OCI-LY1 (cell line): ENCODE data around the gene SHKBP1.

Source experiments
- H2AFZ ChIP-seq: fragments of 200-600 bp; sonication (generic), shearing (Covaris generic); 2 replicates; pipeline ENCODE4 v1.6.0; 2014; ENCODE audit warnings: antibody characterized with exemption, mild to moderate bottlenecking, low read length
- H3F3A ChIP-seq: fragments of 200-600 bp; sonication (generic), shearing (Covaris generic); 2 replicates; pipeline ENCODE4 v1.6.0; 2014; ENCODE audit warnings: mild to moderate bottlenecking, antibody characterized with exemption, low read length, moderate library complexity; ENCODE audit not compliant: insufficient read depth
- H3K27ac ChIP-seq: fragments of 200-600 bp; sonication (generic); 2 replicates; pipeline ENCODE4 v1.5.1; 2014; ENCODE audit warnings: low read length, mixed run types, mild to moderate bottlenecking, low read depth; ENCODE audit not compliant: poor library complexity, severe bottlenecking
- H3K27me3 ChIP-seq: fragments of 200-600 bp; sonication (generic); 2 replicates; pipeline ENCODE4 v1.6.0; 2014; ENCODE audit warnings: antibody characterized with exemption, mild to moderate bottlenecking, low read length, moderate library complexity; ENCODE audit not compliant: insufficient read depth
- H3K36me3 ChIP-seq: fragments of 200-600 bp; sonication (generic); 2 replicates; pipeline ENCODE4 v1.6.1; 2014; ENCODE audit warnings: mild to moderate bottlenecking, antibody characterized with exemption, low read length, moderate library complexity, mixed read lengths; ENCODE audit not compliant: insufficient read depth
- H3K4me1 ChIP-seq: fragments of 200-600 bp; sonication (generic); 2 replicates; pipeline ENCODE4 v1.5.1; 2014; ENCODE audit warnings: mild to moderate bottlenecking, low read length, moderate library complexity; ENCODE audit not compliant: insufficient read depth, severe bottlenecking
- H3K4me2 ChIP-seq: fragments of 200-600 bp; sonication (generic), shearing (Covaris generic); 2 replicates; pipeline ENCODE4 v1.6.1; 2014; ENCODE audit warnings: low read length
- H3K4me3 ChIP-seq: fragments of 200-600 bp; sonication (generic); 2 replicates; pipeline ENCODE4 v1.5.1; 2014; ENCODE audit warnings: low read length, low read depth, mild to moderate bottlenecking, mixed read lengths; ENCODE audit not compliant: poor library complexity, severe bottlenecking
- H3K79me2 ChIP-seq: fragments of 200-600 bp; shearing (Covaris generic); 2 replicates; pipeline ENCODE4 v1.6.1; 2016; ENCODE audit warnings: mixed run types, low read length, mixed read lengths; ENCODE audit not compliant: insufficient read depth
- H3K9ac ChIP-seq: fragments of 200-600 bp; sonication (generic), shearing (Covaris generic); 2 replicates; pipeline ENCODE4 v1.6.1; 2014; ENCODE audit warnings: mild to moderate bottlenecking, low read length, mixed read lengths
- H3K9me2 ChIP-seq: fragments of 200-600 bp; sonication (generic), shearing (Covaris generic); 2 replicates; pipeline ENCODE4 v1.6.1; 2014; ENCODE audit warnings: low read depth, mild to moderate bottlenecking, low read length, mixed read lengths
- H3K9me3 ChIP-seq: fragments of 200-600 bp; shearing (Covaris generic); 2 replicates; pipeline ENCODE4 v1.6.1; 2014; ENCODE audit warnings: low read length, mixed read lengths
- H4K20me1 ChIP-seq: fragments of 200-600 bp; sonication (generic), shearing (Covaris generic); 2 replicates; pipeline ENCODE4 v1.6.0; 2016; ENCODE audit warnings: mild to moderate bottlenecking, low read length; ENCODE audit not compliant: insufficient read depth
- EZH2 ChIP-seq: fragments of 200-600 bp; sonication (generic), shearing (Covaris generic); IDR thresholded peaks from 2 replicates; pipeline ENCODE4 v1.8.0; 2017; ENCODE audit warnings: borderline replicate concordance, mixed run types, mild to moderate bottlenecking, antibody characterized with exemption, low read length, moderate library complexity, mixed read lengths
- TF ChIP-seq, protein P1 (sequence below): fragments of 200-600 bp; sonication (generic), shearing (Covaris generic); IDR thresholded peaks from 2 replicates; pipeline ENCODE4 v1.5.1; 2017; ENCODE audit warnings: mild to moderate bottlenecking, antibody characterized with exemption, low read length, moderate library complexity, mixed read lengths

Gene SHKBP1

DNA sequence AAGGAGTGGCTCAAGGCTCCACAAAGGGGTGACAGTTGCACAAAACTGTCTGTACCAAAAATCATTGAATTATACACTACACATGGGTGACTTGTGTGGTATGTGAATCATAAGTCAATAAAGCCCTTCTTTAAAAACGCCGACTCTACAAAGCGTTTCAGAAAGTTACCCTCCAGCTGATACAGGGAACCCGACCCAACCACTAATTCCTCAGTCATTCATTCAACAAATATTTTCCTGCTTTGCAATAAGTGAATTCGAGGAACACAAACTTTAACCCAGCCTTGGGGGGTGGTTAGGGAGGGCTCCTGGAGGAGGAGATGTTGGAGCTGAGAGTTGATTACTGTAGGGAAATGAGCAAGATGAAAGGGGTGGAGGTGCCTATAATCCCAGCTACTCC, 56.5 kb downstream of the SHKBP1 start:
- peaks cover 8% of the 10 kb centered on the region for H3K36me3 ChIP-seq
- no peak overlapping the region for H2AFZ ChIP-seq
- no peaks in the 10 kb centered on the region for H3F3A ChIP-seq
- no peaks in the 10 kb centered on the region for H3K9me2 ChIP-seq
- no peak overlapping the region for H3K4me3 ChIP-seq
- no peak overlapping the region for H3K9ac ChIP-seq
- no peak for TF ChIP-seq EZH2
- TF ChIP-seq, protein P1, sequence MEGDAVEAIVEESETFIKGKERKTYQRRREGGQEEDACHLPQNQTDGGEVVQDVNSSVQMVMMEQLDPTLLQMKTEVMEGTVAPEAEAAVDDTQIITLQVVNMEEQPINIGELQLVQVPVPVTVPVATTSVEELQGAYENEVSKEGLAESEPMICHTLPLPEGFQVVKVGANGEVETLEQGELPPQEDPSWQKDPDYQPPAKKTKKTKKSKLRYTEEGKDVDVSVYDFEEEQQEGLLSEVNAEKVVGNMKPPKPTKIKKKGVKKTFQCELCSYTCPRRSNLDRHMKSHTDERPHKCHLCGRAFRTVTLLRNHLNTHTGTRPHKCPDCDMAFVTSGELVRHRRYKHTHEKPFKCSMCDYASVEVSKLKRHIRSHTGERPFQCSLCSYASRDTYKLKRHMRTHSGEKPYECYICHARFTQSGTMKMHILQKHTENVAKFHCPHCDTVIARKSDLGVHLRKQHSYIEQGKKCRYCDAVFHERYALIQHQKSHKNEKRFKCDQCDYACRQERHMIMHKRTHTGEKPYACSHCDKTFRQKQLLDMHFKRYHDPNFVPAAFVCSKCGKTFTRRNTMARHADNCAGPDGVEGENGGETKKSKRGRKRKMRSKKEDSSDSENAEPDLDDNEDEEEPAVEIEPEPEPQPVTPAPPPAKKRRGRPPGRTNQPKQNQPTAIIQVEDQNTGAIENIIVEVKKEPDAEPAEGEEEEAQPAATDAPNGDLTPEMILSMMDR: no peak
- H3K79me2 ChIP-seq: no peaks in the 10 kb centered on the region
- H3K27me3 ChIP-seq: no peaks in the 10 kb centered on the region
- H3K27ac ChIP-seq: no peak overlapping the region
- H3K9me3 ChIP-seq: no peaks in the 10 kb centered on the region
- no peaks in the 10 kb centered on the region for H4K20me1 ChIP-seq
- H3K4me2 ChIP-seq: no peak overlapping the region
- no peaks in the 10 kb centered on the region for H3K4me1 ChIP-seq

DNA sequence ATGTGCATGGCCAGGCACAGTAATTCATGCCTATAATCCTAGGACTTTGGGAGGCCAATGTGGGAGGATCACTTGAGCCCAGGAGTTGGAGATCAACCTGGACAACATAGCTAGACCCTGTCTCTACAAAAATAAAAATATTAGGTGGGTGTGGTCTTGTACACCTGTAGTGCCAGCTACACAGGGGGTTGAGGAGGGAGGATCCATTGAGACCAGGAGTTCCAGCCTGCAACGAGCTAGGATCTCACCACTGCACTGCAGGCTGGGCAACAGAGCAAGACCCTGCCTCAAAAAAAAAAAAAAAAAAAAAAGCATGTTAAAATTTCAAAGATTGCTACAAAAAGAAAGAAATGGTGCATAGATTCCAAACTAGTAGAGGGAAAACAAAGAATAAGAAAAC, 61.7 kb downstream of the SHKBP1 start:
- TF ChIP-seq, protein P1: no peak
- TF ChIP-seq EZH2: no peak
- H3K79me2 ChIP-seq: no peaks in the 10 kb centered on the region
- H3K4me2 ChIP-seq: no peak overlapping the region
- no peaks in the 10 kb centered on the region for H3K27me3 ChIP-seq
- no peaks in the 10 kb centered on the region for H4K20me1 ChIP-seq
- H3K4me3 ChIP-seq: no peak overlapping the region
- H2AFZ ChIP-seq: no peak overlapping the region
- no peaks in the 10 kb centered on the region for H3K9me3 ChIP-seq
- H3K9me2 ChIP-seq: no peaks in the 10 kb centered on the region
- no peak overlapping the region for H3K27ac ChIP-seq
- no peaks in the 10 kb centered on the region for H3K36me3 ChIP-seq
- H3K4me1 ChIP-seq: peaks cover 12% of the 10 kb centered on the region
- H3F3A ChIP-seq: no peaks in the 10 kb centered on the region
- no peak overlapping the region for H3K9ac ChIP-seq

DNA sequence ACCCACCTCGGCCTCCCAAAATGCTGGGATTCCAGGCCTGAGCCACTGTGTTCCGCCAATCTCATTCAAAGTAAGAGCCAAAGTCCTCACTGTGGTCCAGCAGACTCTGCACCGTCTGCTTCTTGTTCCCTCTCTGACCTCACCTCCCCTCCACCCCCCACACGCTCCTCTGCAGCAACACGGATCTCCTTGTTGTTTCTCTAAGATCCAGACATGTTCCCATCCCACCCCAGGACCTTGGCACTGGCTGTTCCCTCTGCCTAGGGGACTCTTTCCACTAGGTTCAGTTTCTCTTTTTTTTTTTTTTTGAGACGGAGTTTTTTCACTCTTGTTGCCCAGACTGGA, 62.9 kb downstream of the SHKBP1 start:
- H3K79me2 ChIP-seq: no peaks in the 10 kb centered on the region
- no peak overlapping the region for H3K4me2 ChIP-seq
- no peaks in the 10 kb centered on the region for H3K27me3 ChIP-seq
- no peak overlapping the region for H2AFZ ChIP-seq
- H3K9me2 ChIP-seq: no peaks in the 10 kb centered on the region
- H3K9me3 ChIP-seq: no peaks in the 10 kb centered on the region
- H4K20me1 ChIP-seq: no peaks in the 10 kb centered on the region
- H3K27ac ChIP-seq: no peak overlapping the region
- H3K4me3 ChIP-seq: no peak overlapping the region
- no peaks in the 10 kb centered on the region for H3K36me3 ChIP-seq
- peaks cover 12% of the 10 kb centered on the region for H3K4me1 ChIP-seq
- no peak overlapping the region for H3K9ac ChIP-seq
- no peaks in the 10 kb centered on the region for H3F3A ChIP-seq
- TF ChIP-seq, protein P1: no peak
- TF ChIP-seq EZH2: no peak
